BJ (cell line): ENCODE measurements around the gene ARHGEF33. TPM values are rescaled to one million over a fixed set of nuclear protein-coding genes. Genes with fewer than 3 reads are reported as not detected.

Experiments
- CTCF ChIA-PET: fragments of 350-600 bp; formaldehyde crosslinking; extraction: SDS; loops from one replicate; lab custom pipeline; 2021; ENCODE audit warnings: antibody characterized with exemption, inconsistent platforms; lab: Yijun Ruan, JAX
- POLR2A ChIA-PET: fragments of 300-600 bp; sonication (Branson Sonifier 250); formaldehyde crosslinking; extraction: SDS; loops from one replicate; lab custom pipeline; 2021; ENCODE audit warnings: antibody characterized with exemption; lab: Charles Lee
- DNase-seq: peaks from one replicate; pipeline ENCODE4 v3.0.0-alpha.2; 2011; ENCODE audit warnings: low read depth
- H3K27me3 ChIP-seq: 2 replicates; pipeline ENCODE4 v1.6.0; 2011; ENCODE audit warnings: low read length; ENCODE audit not compliant: control insufficient read depth, insufficient read depth
- H3K36me3 ChIP-seq: 2 replicates; pipeline ENCODE4 v1.5.1; 2011; ENCODE audit warnings: low read length; ENCODE audit not compliant: control insufficient read depth, insufficient read depth
- H3K4me3 ChIP-seq: 2 replicates; pipeline ENCODE4 v1.5.1; 2011; ENCODE audit warnings: low read depth, mild to moderate bottlenecking, control low read depth, low read length
- CTCF ChIP-seq: IDR thresholded peaks from 2 replicates; pipeline ENCODE4 v1.5.1; 2011; ENCODE audit warnings: low read depth, mild to moderate bottlenecking, control low read depth, inconsistent platforms, low read length, moderate library complexity; ENCODE audit not compliant: insufficient read depth
- polyA plus RNA-seq: library from polyadenylated mRNA; depleted of rRNA; stranded (reverse); fragments of >200 nt; gene quantifications from 2 replicates; pipeline ENCODE4 v1.2.3, GENCODE V29; 2011

Gene ARHGEF33
- polyA plus RNA-seq, 1 experiment, result 0.31 TPM

GRCh38 chr2:38892819-38893218 is 3.1 kb downstream of the ARHGEF33 start:
- DNase-seq, result no peak
- CTCF ChIA-PET, result no interaction called here
- H3K27me3 ChIP-seq, result no peaks in the 10 kb centered on the region
- H3K4me3 ChIP-seq, result no peak overlapping the region
- POLR2A ChIA-PET, result no interaction called here
- no peaks in the 10 kb centered on the region for H3K36me3 ChIP-seq
- TF ChIP-seq CTCF, result no peak

- Histone ChIP-seq H3K4me3 (no peak overlapping the region), H3K27me3 (no peaks in the 10 kb centered on the region), H3K36me3 (no peaks in the 10 kb centered on the region)
- CTCF ChIA-PET, result no interaction called here
- no peak for TF ChIP-seq CTCF
- DNase-seq, result no peak
- POLR2A ChIA-PET, result no interaction called here
Observed at GRCh38 chr2:38898256-38898655, 8.6 kb downstream of the ARHGEF33 start.

GRCh38 chr2:38900726-38901125 is 11.1 kb downstream of the ARHGEF33 start:
- no peak for TF ChIP-seq CTCF
- no peak for DNase-seq
- POLR2A ChIA-PET, result no interaction called here
- no peak overlapping the region for H3K4me3 ChIP-seq
- H3K27me3 ChIP-seq, result no peaks in the 10 kb centered on the region
- H3K36me3 ChIP-seq, result no peaks in the 10 kb centered on the region
- CTCF ChIA-PET, result no interaction called here

GRCh38 chr2:38905251-38905650 is 15.6 kb downstream of the ARHGEF33 start:
- no peak for DNase-seq
- CTCF ChIA-PET, result interaction anchor here (1.4 kb wide), 1 partner anchor 19 kb away, joined by 4 read pairs; no protein-coding TSS in a partner anchor

GRCh38 chr2:38907242-38907641 is 17.6 kb downstream of the ARHGEF33 start:
- ChIA-PET POLR2A (interaction anchor here (0.6 kb wide), 1 partner anchor 17 kb away, joined by 9 read pairs; no protein-coding TSS in a partner anchor), CTCF (interaction anchor here (0.6 kb wide), 1 partner anchor 80 kb away, joined by 3 read pairs; no protein-coding TSS in a partner anchor)
- no peak for DNase-seq
- Histone ChIP-seq H3K27me3 (no peaks in the 10 kb centered on the region), H3K36me3 (no peaks in the 10 kb centered on the region), H3K4me3 (no peak overlapping the region)
- no peak for TF ChIP-seq CTCF

More at GRCh38 chr2:38905251-38905650, 15.6 kb downstream of the ARHGEF33 start:
- Histone ChIP-seq H3K4me3 (no peak overlapping the region), H3K36me3 (no peaks in the 10 kb centered on the region), H3K27me3 (no peaks in the 10 kb centered on the region)
- POLR2A ChIA-PET, result no interaction called here
- no peak for TF ChIP-seq CTCF
